ENCODE measurements around the gene SZT2.
"Not testable (repeated sequence)": the region's sequence is repeated elsewhere in the genome, so short reads cannot be mapped to it uniquely, and the experiment has no call there.

The SZT2 gene

GRCh38 chr1:43454270-43455011 lies 64.7 kb downstream of the SZT2 start:
- DNase-seq (ENCODE audit: low read depth) = peak; percentile 80

GRCh38 chr1:43455213-43455889 lies 65.7 kb downstream of the SZT2 start:
- DNase-seq (ENCODE audit: low read depth) = no peak

- not testable (repeated sequence) for DNase-seq (ENCODE audit: low read depth)
These were observed 68.7 kb downstream of the SZT2 start for GRCh38 chr1:43458379-43458778.

- peak; percentile 43 for DNase-seq (ENCODE audit: low read depth)
These were observed 71.4 kb downstream of the SZT2 start for GRCh38 chr1:43460988-43461693.

- no peak for DNase-seq (ENCODE audit: low read depth)
These were observed 73.8 kb downstream of the SZT2 start for GRCh38 chr1:43463479-43463878.

GRCh38 chr1:43464681-43465504 lies 75.2 kb downstream of the SZT2 start:
- DNase-seq (ENCODE audit: low read depth) = no peak

GRCh38 chr1:43465505-43466067 lies 75.9 kb downstream of the SZT2 start:
- DNase-seq (ENCODE audit: low read depth) = no peak

- no peak for DNase-seq (ENCODE audit: low read depth)
These were observed 76.7 kb downstream of the SZT2 start for GRCh38 chr1:43466403-43466802.

- no peak for DNase-seq (ENCODE audit: low read depth)
These were observed 78.7 kb downstream of the SZT2 start for GRCh38 chr1:43468414-43468813.

GRCh38 chr1:43469932-43470331 lies 80.2 kb downstream of the SZT2 start:
- DNase-seq (ENCODE audit: low read depth) = no peak

GRCh38 chr1:43472087-43472462 lies 82.4 kb downstream of the SZT2 start:
- DNase-seq (ENCODE audit: low read depth) = no peak

- DNase-seq (ENCODE audit: low read depth) = peak; percentile 75
These were observed 82.9 kb downstream of the SZT2 start for GRCh38 chr1:43472463-43473151.

GRCh38 chr1:43473463-43473862 lies 83.8 kb downstream of the SZT2 start:
- DNase-seq (ENCODE audit: low read depth) = no peak

- not testable (repeated sequence) for DNase-seq (ENCODE audit: low read depth)
These were observed 86.1 kb downstream of the SZT2 start for GRCh38 chr1:43475611-43476401.

GRCh38 chr1:43477716-43478115 lies 88.0 kb downstream of the SZT2 start:
- DNase-seq (ENCODE audit: low read depth) = no peak

- DNase-seq (ENCODE audit: low read depth) = no peak
These were observed 89.7 kb downstream of the SZT2 start for GRCh38 chr1:43479414-43479813.

- DNase-seq (ENCODE audit: low read depth) = peak; percentile 50
These were observed 91.8 kb downstream of the SZT2 start for GRCh38 chr1:43481491-43481890.

GRCh38 chr1:43482215-43482614 lies 92.5 kb downstream of the SZT2 start:
- no peak for DNase-seq (ENCODE audit: low read depth)

- DNase-seq (ENCODE audit: low read depth) = no peak
These were observed 94.7 kb downstream of the SZT2 start for GRCh38 chr1:43484367-43484766.

- no peak for DNase-seq (ENCODE audit: low read depth)
These were observed 98.5 kb downstream of the SZT2 start for GRCh38 chr1:43488165-43488564.
